B cell (primary cell): Measurements from ENCODE around the gene TMEM45A. TPM values are rescaled to one million over a fixed set of nuclear protein-coding genes. Genes with fewer than 3 reads are reported as not detected.
A peak's percentile ranks its signal among the peaks of the same experiment; 100 is the strongest.

Source experiments
- ATAC-seq: fragments of 200-7000 bp; cut with Tn5 transposase; one replicate; pipeline ENCODE4 v1.10.0; 2021; ENCODE audit warnings: low read depth, mild to moderate bottlenecking, moderate number of reproducible peaks, moderate library complexity
- CTCF ChIA-PET: fragments of 350-600 bp; sonication (Branson Sonifier 250); formaldehyde crosslinking; loops from one replicate; lab custom pipeline; 2021; ENCODE audit warnings: antibody characterized with exemption, inconsistent platforms; lab: Charles Lee
- POLR2A ChIA-PET: fragments of 350-600 bp; sonication (Branson Sonifier 250); formaldehyde crosslinking; loops from one replicate; lab custom pipeline; 2021; ENCODE audit warnings: antibody characterized with exemption; lab: Charles Lee
- DNase-seq: peaks from one replicate; pipeline ENCODE4 v3.0.0; 2013
- H2AFZ ChIP-seq: 2 replicates; pipeline ENCODE4 v1.6.1; 2012; ENCODE audit warnings: mild to moderate bottlenecking, low read depth, low read length; ENCODE audit not compliant: insufficient read depth, poor library complexity, severe bottlenecking
- H3K27ac ChIP-seq, 2 donors: 1 replicate in 1 of 2; 2 replicates in 1 of 2; pipeline ENCODE4 v1.5.1; 2012 to 2013; ENCODE audit warnings: low read length in 2 of 2, mild to moderate bottlenecking in 2 of 2, moderate library complexity in 1 of 2
- H3K27me3 ChIP-seq, 4 experiments: fragments of 200-600 bp in 1 of 4; sonication (generic) in 1 of 4; replicated peaks in 1 of 4; 1 replicate in 2 of 4; 2 replicates in 2 of 4; pipeline versions ENCODE4 v1.6.1 to v1.7.0; 2013 to 2016; ENCODE audit warnings: low read length in 3 of 4, mild to moderate bottlenecking in 2 of 4, mixed read lengths in 1 of 4, moderate library complexity in 1 of 4; ENCODE audit not compliant: insufficient read depth in 4 of 4, control insufficient read depth in 3 of 4; ENCODE audit errors: control extremely low read depth in 1 of 4
- H3K36me3 ChIP-seq, 2 experiments: replicated peaks in 1 of 2; 1 replicate in 1 of 2; 2 replicates in 1 of 2; pipeline versions ENCODE4 v1.6.1 to v1.7.1; 2013; ENCODE audit warnings: low read length in 1 of 2; ENCODE audit not compliant: insufficient read depth in 2 of 2, control insufficient read depth in 1 of 2; ENCODE audit errors: control extremely low read depth in 1 of 2, extremely low read depth in 1 of 2
- H3K4me1 ChIP-seq, 2 donors: fragments of 200-600 bp in 1 of 2; sonication (generic) in 1 of 2; 1 replicate in 1 of 2; 2 replicates in 1 of 2; pipeline versions ENCODE4 v1.5.1 to v1.6.1; 2013 to 2017; ENCODE audit warnings: low read length in 2 of 2; ENCODE audit not compliant: control insufficient read depth in 2 of 2, insufficient read depth in 2 of 2
- H3K4me2 ChIP-seq: replicated peaks from 2 replicates; pipeline ENCODE3; 2012; ENCODE audit warnings: mild to moderate bottlenecking, low read depth, low read length; ENCODE audit not compliant: poor library complexity, severe bottlenecking
- H3K4me3 ChIP-seq, 5 experiments: fragments of 200-600 bp in 1 of 5; sonication (generic) in 1 of 5; 1 replicate in 3 of 5; 2 replicates in 2 of 5; pipeline versions ENCODE4 v1.5.1 to v1.7.0; 2011 to 2016; ENCODE audit warnings: low read length in 4 of 5, mild to moderate bottlenecking in 4 of 5, low read depth in 2 of 5, control low read depth in 1 of 5, moderate library complexity in 1 of 5; ENCODE audit not compliant: insufficient read depth in 1 of 5; ENCODE audit errors: control extremely low read depth in 1 of 5, extremely low read depth in 1 of 5
- H3K79me2 ChIP-seq: fragments of 200-600 bp; sonication (generic); one replicate; pipeline ENCODE4 v1.6.0; 2016; ENCODE audit warnings: low read length; ENCODE audit not compliant: control insufficient read depth, insufficient read depth
- H3K9ac ChIP-seq: fragments of 200-600 bp; sonication (generic); 2 replicates; pipeline ENCODE4 v1.6.1; 2017; ENCODE audit warnings: mild to moderate bottlenecking, low read length, moderate library complexity
- H3K9me3 ChIP-seq, 3 donors: one replicate each; pipeline versions ENCODE4 v1.6.1 to v1.7.1; 2013; ENCODE audit warnings: low read length in 2 of 3; ENCODE audit not compliant: control insufficient read depth in 2 of 3, insufficient read depth in 1 of 3; ENCODE audit errors: control extremely low read depth in 1 of 3
- H4K20me1 ChIP-seq: 2 replicates; pipeline ENCODE4 v1.6.0; 2012; ENCODE audit warnings: mild to moderate bottlenecking, low read length; ENCODE audit not compliant: insufficient read depth, control insufficient read depth, poor library complexity, severe bottlenecking
- H3K27ac Mint-ChIP-seq: one replicate; pipeline ENCODE4 v1.8.0; 2021; ENCODE audit warnings: mixed read lengths
- H3K27me3 Mint-ChIP-seq: one replicate; pipeline ENCODE4 v1.8.0; 2021; ENCODE audit warnings: mixed read lengths
- H3K4me1 Mint-ChIP-seq: one replicate; pipeline ENCODE4 v1.8.0; 2021; ENCODE audit warnings: mixed read lengths
- H3K4me3 Mint-ChIP-seq: one replicate; pipeline ENCODE4 v1.8.0; 2021; ENCODE audit warnings: mixed read lengths
- H3K9me3 Mint-ChIP-seq: one replicate; pipeline ENCODE4 v1.8.0; 2022; ENCODE audit warnings: mixed read lengths; ENCODE audit not compliant: insufficient read depth
- EZH2 ChIP-seq: IDR thresholded peaks from 2 replicates; pipeline ENCODE4 v1.6.1; 2012; ENCODE audit warnings: borderline replicate concordance, low read depth, mild to moderate bottlenecking, moderate library complexity, low read length; ENCODE audit not compliant: insufficient read depth, poor library complexity, severe bottlenecking
- WGBS: methylation state at CpG from one replicate; pipeline ENCODE4 v1.1.5; 2013; ENCODE audit warnings: missing lambda C conversion rate; ENCODE audit not compliant: insufficient coverage; 5-methylcytosine and 5-hydroxymethylcytosine counted together
- intact Hi-C: fragments of 100-400 bp; cut with micrococcal nuclease; formaldehyde crosslinking; loops from one replicate; pipeline ENCODE4 v1.10.0; 2022
- polyA minus RNA-seq: library from RNA; depleted of rRNA, polyadenylated mRNA; stranded (reverse); fragments of >200 nt; gene quantifications from 2 replicates; pipeline ENCODE4 v1.2.3, GENCODE V29; 2012
- polyA plus RNA-seq: library from polyadenylated mRNA; depleted of rRNA; stranded (reverse); fragments of >200 nt; gene quantifications from 2 replicates; pipeline ENCODE4 v1.2.3, GENCODE V29; 2012
- total RNA-seq, 2 donors: library from RNA; stranded (reverse); fragments of 120-200 nt in 1 of 2; gene quantifications; 1 replicate in 1 of 2; 2 replicates in 1 of 2; pipeline versions ENCODE4 v1.2.3 to v1.2.4, GENCODE V29; 2013 to 2022
- TF ChIP-seq, protein P1 (sequence below): fragments of 200-600 bp; IDR thresholded peaks from one replicate; pipeline ENCODE4 v1.8.0; 2022; ENCODE audit warnings: antibody characterized with exemption, mild to moderate bottlenecking

TMEM45A gene, protein sequence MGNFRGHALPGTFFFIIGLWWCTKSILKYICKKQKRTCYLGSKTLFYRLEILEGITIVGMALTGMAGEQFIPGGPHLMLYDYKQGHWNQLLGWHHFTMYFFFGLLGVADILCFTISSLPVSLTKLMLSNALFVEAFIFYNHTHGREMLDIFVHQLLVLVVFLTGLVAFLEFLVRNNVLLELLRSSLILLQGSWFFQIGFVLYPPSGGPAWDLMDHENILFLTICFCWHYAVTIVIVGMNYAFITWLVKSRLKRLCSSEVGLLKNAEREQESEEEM
- total RNA-seq (0.15 and 0.20 TPM in 2 replicates), polyA plus RNA-seq (0.04 TPM in 1 of 2 replicates, not detected in the other), polyA minus RNA-seq (0.29 TPM in 1 of 2 replicates, not detected in the other)
- 0.35 TPM for total RNA-seq (2013)

- H3K4me3 Mint-ChIP-seq: peak within 1 kb of the TSS; percentile 86
- intact Hi-C loops: loop anchor here (5.0 kb wide), 1 partner anchor 90 kb away; the partner anchor contains the start of genes LNP1 and TOMM70
- DNase-seq (peak; percentile 81), ATAC-seq (peak; percentile 93)
- H3K9me3 Mint-ChIP-seq: no peaks in the 10 kb centered on the region
- Histone ChIP-seq H4K20me1 (no peaks in the 10 kb centered on the region), H2AFZ (peak within 1 kb of the TSS; percentile 75), H3K27ac (no peak within 1 kb of the TSS), H3K79me2 (no peaks in the 10 kb centered on the region), H3K27me3 (peaks cover 0 to 29% (median 5%) of the 10 kb centered on the region in 4 experiments), H3K4me1 (peaks cover 17 to 21% of the 10 kb centered on the region in 2 donors), H3K4me2 (peak within 1 kb of the TSS; percentile 86), H3K9me3 (no peaks in the 10 kb centered on the region), H3K4me3 (peak within 1 kb of the TSS; percentile 41 to 75 (median 62)), H3K36me3 (no peaks in the 10 kb centered on the region), H3K9ac (peak within 1 kb of the TSS; percentile 71)
- POLR2A ChIA-PET: no interaction called here
- peaks cover 14% of the 10 kb centered on the region for H3K27me3 Mint-ChIP-seq
- no peak within 1 kb of the TSS for H3K27ac Mint-ChIP-seq
- under 1% methylated on average over 46 of the region's 56 CpGs for WGBS
- H3K4me1 Mint-ChIP-seq: peaks cover 26% of the 10 kb centered on the region
- TF ChIP-seq, protein P1, sequence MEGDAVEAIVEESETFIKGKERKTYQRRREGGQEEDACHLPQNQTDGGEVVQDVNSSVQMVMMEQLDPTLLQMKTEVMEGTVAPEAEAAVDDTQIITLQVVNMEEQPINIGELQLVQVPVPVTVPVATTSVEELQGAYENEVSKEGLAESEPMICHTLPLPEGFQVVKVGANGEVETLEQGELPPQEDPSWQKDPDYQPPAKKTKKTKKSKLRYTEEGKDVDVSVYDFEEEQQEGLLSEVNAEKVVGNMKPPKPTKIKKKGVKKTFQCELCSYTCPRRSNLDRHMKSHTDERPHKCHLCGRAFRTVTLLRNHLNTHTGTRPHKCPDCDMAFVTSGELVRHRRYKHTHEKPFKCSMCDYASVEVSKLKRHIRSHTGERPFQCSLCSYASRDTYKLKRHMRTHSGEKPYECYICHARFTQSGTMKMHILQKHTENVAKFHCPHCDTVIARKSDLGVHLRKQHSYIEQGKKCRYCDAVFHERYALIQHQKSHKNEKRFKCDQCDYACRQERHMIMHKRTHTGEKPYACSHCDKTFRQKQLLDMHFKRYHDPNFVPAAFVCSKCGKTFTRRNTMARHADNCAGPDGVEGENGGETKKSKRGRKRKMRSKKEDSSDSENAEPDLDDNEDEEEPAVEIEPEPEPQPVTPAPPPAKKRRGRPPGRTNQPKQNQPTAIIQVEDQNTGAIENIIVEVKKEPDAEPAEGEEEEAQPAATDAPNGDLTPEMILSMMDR: no peak
- no peak for TF ChIP-seq EZH2
- CTCF ChIA-PET: no interaction called here
Observed at GRCh38 chr3:100492059-100493006, at the start of gene TMEM45A. TMEM45A (plus strand) TSS chr3:100492619; CDS start chr3:100555212, 62,593 bp downstream.
